Activated CD4-positive, alpha-beta T cell treated with anti-CD3 and anti-CD28 coated beads, Interleukin-2, amount 50 U/mL, for 16 hours (primary cell): Measurements from ENCODE around the gene KPTN.

Experiments
- DNase-seq: peaks from one replicate; pipeline ENCODE4 v3.0.0-alpha.2; 2020

The KPTN gene

GRCh38 chr19:47507924-47508553, 24.0 kb upstream of the KPTN start:
- no peak for DNase-seq

GRCh38 chr19:47507012-47507411, 23.0 kb upstream of the KPTN start:
- DNase-seq = no peak

GRCh38 chr19:47506459-47506858, 22.4 kb upstream of the KPTN start:
- no peak for DNase-seq

GRCh38 chr19:47505506-47505905, 21.5 kb upstream of the KPTN start:
- no peak for DNase-seq

GRCh38 chr19:47503826-47504150, 19.8 kb upstream of the KPTN start:
- no peak for DNase-seq

- no peak for DNase-seq
Observed at GRCh38 chr19:47503130-47503825, 19.3 kb upstream of the KPTN start.

- DNase-seq = no peak
Observed at GRCh38 chr19:47499863-47500830, 16.1 kb upstream of the KPTN start.

GRCh38 chr19:47499371-47499770, 15.4 kb upstream of the KPTN start:
- no peak for DNase-seq

- no peak for DNase-seq
Observed at GRCh38 chr19:47498561-47498960, 14.5 kb upstream of the KPTN start.

- DNase-seq = no peak
Observed at GRCh38 chr19:47497821-47498520, 14.0 kb upstream of the KPTN start.

GRCh38 chr19:47497050-47497766, 13.2 kb upstream of the KPTN start:
- DNase-seq = no peak

GRCh38 chr19:47495478-47496372, 11.7 kb upstream of the KPTN start:
- DNase-seq = no peak

GRCh38 chr19:47494729-47495128, 10.7 kb upstream of the KPTN start:
- no peak for DNase-seq

- no peak for DNase-seq
Observed at GRCh38 chr19:47494211-47494547, 10.2 kb upstream of the KPTN start.

GRCh38 chr19:47493378-47494210, 9.6 kb upstream of the KPTN start:
- no peak for DNase-seq

- no peak for DNase-seq
Observed at GRCh38 chr19:47492571-47493377, 8.8 kb upstream of the KPTN start.

- DNase-seq = no peak
Observed at GRCh38 chr19:47492137-47492533, 8.1 kb upstream of the KPTN start.

- DNase-seq = no peak
Observed at GRCh38 chr19:47491358-47492136, 7.5 kb upstream of the KPTN start.

- DNase-seq = no peak
Observed at GRCh38 chr19:47490847-47491246, 6.8 kb upstream of the KPTN start.
